Hepatocyte (in vitro differentiated cells): ENCODE results near the gene RPAIN. TPM values are rescaled to one million over a fixed set of nuclear protein-coding genes. Genes with fewer than 3 reads are reported as not detected.

Source experiments
- DNase-seq: peaks from one replicate; pipeline ENCODE4 v3.0.0-alpha.2; 2016; ENCODE audit warnings: low spot score
- H2AFZ ChIP-seq: fragments of 200-600 bp; sonication (generic); 2 replicates; pipeline ENCODE4 v1.6.0; 2016; ENCODE audit warnings: antibody characterized with exemption, mild to moderate bottlenecking
- H3K27ac ChIP-seq: fragments of 200-600 bp; sonication (generic); 2 replicates; pipeline ENCODE4 v1.5.1; 2016; ENCODE audit warnings: mild to moderate bottlenecking
- H3K27me3 ChIP-seq: fragments of 200-600 bp; sonication (generic); 2 replicates; pipeline ENCODE4 v1.6.1; 2016
- H3K36me3 ChIP-seq: fragments of 200-600 bp; sonication (generic); replicated peaks from 2 replicates; pipeline ENCODE4 v1.5.1; 2016; ENCODE audit warnings: low read depth; ENCODE audit not compliant: insufficient read depth
- H3K4me1 ChIP-seq: fragments of 200-600 bp; sonication (generic); 2 replicates; pipeline ENCODE4 v1.5.1; 2016; ENCODE audit warnings: mild to moderate bottlenecking, moderate library complexity; ENCODE audit not compliant: insufficient read depth
- H3K4me2 ChIP-seq: fragments of 200-600 bp; sonication (generic); 2 replicates; pipeline ENCODE4 v1.6.0; 2016
- H3K4me3 ChIP-seq: fragments of 200-600 bp; sonication (generic); 2 replicates; pipeline ENCODE4 v1.5.1; 2016; ENCODE audit warnings: mild to moderate bottlenecking
- H3K79me2 ChIP-seq: fragments of 200-600 bp; sonication (generic); 2 replicates; pipeline ENCODE4 v1.6.0; 2017; ENCODE audit warnings: mild to moderate bottlenecking
- H3K9me2 ChIP-seq: fragments of 200-600 bp; sonication (generic); replicated peaks from 2 replicates; pipeline ENCODE4 v1.6.0; 2017; ENCODE audit warnings: mild to moderate bottlenecking; ENCODE audit not compliant: insufficient read depth
- H3K9me3 ChIP-seq: fragments of 200-600 bp; sonication (generic); 2 replicates; pipeline ENCODE4 v1.5.1; 2016; ENCODE audit warnings: low read depth, mild to moderate bottlenecking
- H4K20me1 ChIP-seq: fragments of 200-600 bp; sonication (generic); 2 replicates; pipeline ENCODE4 v1.6.0; 2016; ENCODE audit warnings: mild to moderate bottlenecking; ENCODE audit not compliant: insufficient read depth, poor library complexity, severe bottlenecking
- CTCF ChIP-seq: fragments of 200-600 bp; sonication (generic); IDR thresholded peaks from 2 replicates; pipeline ENCODE4 v1.5.1; 2016; ENCODE audit warnings: antibody characterized with exemption, mild to moderate bottlenecking; ENCODE audit not compliant: poor library complexity
- EZH2 ChIP-seq: fragments of 200-600 bp; sonication (generic); IDR thresholded peaks from 2 replicates; pipeline ENCODE4 v1.6.1; 2016; ENCODE audit warnings: antibody characterized with exemption, mild to moderate bottlenecking, borderline replicate concordance
- EZH2phosphoT487 ChIP-seq: fragments of 200-600 bp; sonication (generic); IDR thresholded peaks from one replicate; pipeline ENCODE4 v1.6.1; 2018; ENCODE audit warnings: antibody characterized with exemption, mild to moderate bottlenecking, low read depth, moderate library complexity; ENCODE audit not compliant: unreplicated experiment, severe bottlenecking
- WGBS: methylation state at CpG from one replicate; pipeline ENCODE4 v1.1.6; 2016; ENCODE audit warnings: low lambda C conversion rate; ENCODE audit errors: missing lambda C conversion rate; 5-methylcytosine and 5-hydroxymethylcytosine counted together
- polyA plus RNA-seq: library from polyadenylated mRNA; unstranded; fragments of >200 nt; fragmentation: Nextera tagmentation; extraction: Ambion mirVana; gene quantifications from 2 replicates; pipeline ENCODE4 v1.2.1, GENCODE V29; 2016
- total RNA-seq: library from RNA; depleted of rRNA; stranded (reverse); fragments of >200 nt; gene quantifications from 2 replicates; pipeline ENCODE4 v1.2.3, GENCODE V29; 2014

Gene RPAIN
- total and polyA plus RNA-seq, 2 experiments from 2014 or later: 51.6 to 57.6 TPM

- no peak for DNase-seq
- no peaks in the 10 kb centered on the region for H3K27me3 ChIP-seq
- no peak for TF ChIP-seq CTCF
- no peak for TF ChIP-seq EZH2phosphoT487
- TF ChIP-seq EZH2: no peak
- no peaks in the 10 kb centered on the region for H3K9me2 ChIP-seq
- H2AFZ ChIP-seq: peak overlapping the region; percentile 67
- H3K79me2 ChIP-seq: peaks cover 53% of the 10 kb centered on the region
- H3K4me3 ChIP-seq: peak overlapping the region; percentile 73
- H3K9me3 ChIP-seq: no peaks in the 10 kb centered on the region
- peaks cover 9% of the 10 kb centered on the region for H3K4me1 ChIP-seq
- H4K20me1 ChIP-seq: no peaks in the 10 kb centered on the region
- WGBS: under 1% methylated on average over 17 of the region's 17 CpGs
- H3K36me3 ChIP-seq: no peaks in the 10 kb centered on the region
- H3K4me2 ChIP-seq: peak overlapping the region; percentile 92
- H3K27ac ChIP-seq: peak overlapping the region; percentile 32
Measured at GRCh38 chr17:5468075-5468473, 48.1 kb downstream of the RPAIN start.

- no peak for DNase-seq
- no peak overlapping the region for H3K4me2 ChIP-seq
- H3K27ac ChIP-seq: no peak overlapping the region
- no peak overlapping the region for H3K4me3 ChIP-seq
- no peaks in the 10 kb centered on the region for H3K4me1 ChIP-seq
- H3K36me3 ChIP-seq: peaks cover 4% of the 10 kb centered on the region
- H2AFZ ChIP-seq: no peak overlapping the region
- no peaks in the 10 kb centered on the region for H3K9me2 ChIP-seq
- 88% methylated on average over 3 of the region's 3 CpGs for WGBS
- peaks cover 12% of the 10 kb centered on the region for H3K79me2 ChIP-seq
- no peaks in the 10 kb centered on the region for H3K27me3 ChIP-seq
- no peaks in the 10 kb centered on the region for H3K9me3 ChIP-seq
- TF ChIP-seq EZH2phosphoT487: no peak
- TF ChIP-seq CTCF: no peak
- TF ChIP-seq EZH2: no peak
- H4K20me1 ChIP-seq: no peaks in the 10 kb centered on the region
Measured at GRCh38 chr17:5472511-5472910, 52.5 kb downstream of the RPAIN start.

GRCh38 chr17:5473906-5474305 is 53.9 kb downstream of the RPAIN start:
- TF ChIP-seq CTCF: no peak
- TF ChIP-seq EZH2phosphoT487: no peak
- TF ChIP-seq EZH2: no peak
- H3K4me1 ChIP-seq: no peaks in the 10 kb centered on the region
- DNase-seq: no peak
- H3K27me3 ChIP-seq: no peaks in the 10 kb centered on the region
- no peaks in the 10 kb centered on the region for H3K9me2 ChIP-seq
- no peak overlapping the region for H3K27ac ChIP-seq
- no peak overlapping the region for H2AFZ ChIP-seq
- no peak overlapping the region for H3K4me2 ChIP-seq
- peaks cover 4% of the 10 kb centered on the region for H3K36me3 ChIP-seq
- H3K79me2 ChIP-seq: peaks cover 3% of the 10 kb centered on the region
- 88% methylated on average over 2 of the region's 2 CpGs for WGBS
- no peaks in the 10 kb centered on the region for H3K9me3 ChIP-seq
- no peaks in the 10 kb centered on the region for H4K20me1 ChIP-seq
- H3K4me3 ChIP-seq: no peak overlapping the region

DNA sequence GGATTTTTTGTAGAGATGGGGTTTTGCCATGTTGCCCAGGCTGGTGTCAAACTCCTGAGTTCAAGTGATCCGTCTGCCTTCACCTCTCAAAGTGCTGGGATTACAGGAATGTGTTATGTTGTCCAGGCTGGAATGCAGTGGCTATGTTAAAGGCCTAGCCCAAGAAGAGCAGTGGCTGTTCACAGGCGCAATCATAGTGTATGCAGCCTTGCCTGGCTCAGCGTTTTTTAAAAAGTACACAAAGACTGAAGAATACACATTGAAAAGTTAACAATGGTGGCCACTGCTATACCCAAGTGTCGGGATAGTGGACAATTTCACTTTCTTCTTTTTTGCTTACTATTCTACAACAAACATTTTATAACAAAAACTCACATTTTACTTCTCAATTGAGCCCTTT is 59.0 kb downstream of the RPAIN start:
- Histone ChIP-seq H3K27ac (no peak overlapping the region), H3K4me2 (no peak overlapping the region), H3K9me2 (no peaks in the 10 kb centered on the region), H3K36me3 (peaks cover 9% of the 10 kb centered on the region), H3K27me3 (no peaks in the 10 kb centered on the region), H4K20me1 (no peaks in the 10 kb centered on the region), H3K9me3 (no peaks in the 10 kb centered on the region), H3K4me3 (no peak overlapping the region), H3K4me1 (no peaks in the 10 kb centered on the region), H2AFZ (no peak overlapping the region), H3K79me2 (peaks cover 26% of the 10 kb centered on the region)
- DNase-seq: no peak
- WGBS: 96% methylated on average over 4 of the region's 4 CpGs
- no peak for TF ChIP-seq EZH2phosphoT487
- TF ChIP-seq EZH2: no peak
- TF ChIP-seq CTCF: no peak
